Subcutaneous abdominal adipose tissue (tissue), 5 donors: ENCODE measurements around the gene RAP1GAP.

Experiments
- H3K27ac ChIP-seq: one replicate; pipeline ENCODE4 v1.7.0; 2013; ENCODE audit warnings: low read depth, mild to moderate bottlenecking, inconsistent platforms, low read length, moderate library complexity
- H3K27me3 ChIP-seq, 5 donors: one replicate each; pipeline ENCODE4 v1.7.0; 2013; ENCODE audit warnings: low read length in 5 of 5, inconsistent platforms in 1 of 5; ENCODE audit not compliant: control insufficient read depth in 5 of 5, insufficient read depth in 4 of 5
- H3K36me3 ChIP-seq, 5 donors: one replicate each; pipeline ENCODE4 v1.7.0; 2013; ENCODE audit warnings: low read length in 5 of 5; ENCODE audit not compliant: control insufficient read depth in 5 of 5, insufficient read depth in 5 of 5
- H3K4me1 ChIP-seq, 5 donors: one replicate each; pipeline ENCODE4 v1.7.0; 2013; ENCODE audit warnings: low read length in 5 of 5, mild to moderate bottlenecking in 3 of 5, moderate library complexity in 1 of 5; ENCODE audit not compliant: control insufficient read depth in 5 of 5, insufficient read depth in 5 of 5
- H3K4me3 ChIP-seq, 5 donors: one replicate each; pipeline ENCODE4 v1.7.0; 2013; ENCODE audit warnings: low read length in 5 of 5, low read depth in 1 of 5
- H3K9ac ChIP-seq, 5 donors: one replicate each; pipeline ENCODE4 v1.7.0; 2013; ENCODE audit warnings: low read length in 5 of 5, mild to moderate bottlenecking in 4 of 5, moderate library complexity in 3 of 5
- H3K9me3 ChIP-seq, 5 donors: one replicate each; pipeline ENCODE4 v1.7.0; 2013; ENCODE audit warnings: low read length in 5 of 5; ENCODE audit not compliant: control insufficient read depth in 5 of 5
- donor health status: healthy.
- donor health status: healthy.
- donor health status: healthy.
- donor health status: healthy.
- donor health status: healthy.

The RAP1GAP gene

GRCh38 chr1:21601278-21602048, 67.7 kb downstream of the RAP1GAP start:
- no peak overlapping the region for H3K9ac ChIP-seq
- no peaks in the 10 kb centered on the region for H3K36me3 ChIP-seq
- H3K27ac ChIP-seq = no peak overlapping the region
- peaks cover 14 to 49% (median 33%) of the 10 kb centered on the region in 5 donors for H3K27me3 ChIP-seq
- no peak overlapping the region for H3K4me3 ChIP-seq
- no peaks in the 10 kb centered on the region for H3K9me3 ChIP-seq
- H3K4me1 ChIP-seq = peaks cover 0 to 4% (median 0%) of the 10 kb centered on the region in 5 donors

- Histone ChIP-seq H3K36me3 (no peaks in the 10 kb centered on the region), H3K9ac (no peak overlapping the region), H3K4me1 (peaks cover 0 to 2% (median 0%) of the 10 kb centered on the region in 5 donors), H3K27me3 (peaks cover 18 to 68% (median 49%) of the 10 kb centered on the region in 5 donors), H3K27ac (no peak overlapping the region), H3K9me3 (no peaks in the 10 kb centered on the region), H3K4me3 (no peak overlapping the region)
Measured at GRCh38 chr1:21599402-21599801, 69.8 kb downstream of the RAP1GAP start.

- H3K4me3 ChIP-seq = no peak overlapping the region
- H3K27me3 ChIP-seq = peaks cover 18 to 72% (median 50%) of the 10 kb centered on the region in 5 donors
- H3K27ac ChIP-seq = no peak overlapping the region
- no peaks in the 10 kb centered on the region for H3K9me3 ChIP-seq
- H3K36me3 ChIP-seq = no peaks in the 10 kb centered on the region
- peaks cover 0 to 2% (median 0%) of the 10 kb centered on the region in 5 donors for H3K4me1 ChIP-seq
- H3K9ac ChIP-seq = no peak overlapping the region
Measured at GRCh38 chr1:21598904-21599303, 70.3 kb downstream of the RAP1GAP start.

- Histone ChIP-seq H3K27me3 (peaks cover 19 to 73% (median 52%) of the 10 kb centered on the region in 5 donors), H3K36me3 (no peaks in the 10 kb centered on the region), H3K4me1 (peaks cover 0 to 2% (median 0%) of the 10 kb centered on the region in 5 donors), H3K9ac (no peak overlapping the region), H3K27ac (no peak overlapping the region), H3K9me3 (no peaks in the 10 kb centered on the region), H3K4me3 (no peak overlapping the region)
Measured at GRCh38 chr1:21598417-21598816, 70.7 kb downstream of the RAP1GAP start.

GRCh38 chr1:21597753-21598152, 71.4 kb downstream of the RAP1GAP start:
- H3K4me3 ChIP-seq = no peak overlapping the region
- no peak overlapping the region for H3K27ac ChIP-seq
- no peaks in the 10 kb centered on the region for H3K36me3 ChIP-seq
- peaks cover 22 to 73% (median 50%) of the 10 kb centered on the region in 5 donors for H3K27me3 ChIP-seq
- no peak overlapping the region for H3K9ac ChIP-seq
- peaks cover 0 to 2% (median 0%) of the 10 kb centered on the region in 5 donors for H3K4me1 ChIP-seq
- H3K9me3 ChIP-seq = no peaks in the 10 kb centered on the region

GRCh38 chr1:21596628-21597027, 72.5 kb downstream of the RAP1GAP start:
- H3K4me1 ChIP-seq = peaks cover 0 to 2% (median 0%) of the 10 kb centered on the region in 5 donors
- H3K27ac ChIP-seq = no peak overlapping the region
- no peak overlapping the region for H3K9ac ChIP-seq
- no peaks in the 10 kb centered on the region for H3K9me3 ChIP-seq
- H3K4me3 ChIP-seq = no peak overlapping the region
- H3K36me3 ChIP-seq = no peaks in the 10 kb centered on the region
- H3K27me3 ChIP-seq = peaks cover 17 to 70% (median 48%) of the 10 kb centered on the region in 5 donors

- H3K36me3 ChIP-seq = no peaks in the 10 kb centered on the region
- H3K27me3 ChIP-seq = peaks cover 21 to 70% (median 48%) of the 10 kb centered on the region in 5 donors
- no peak overlapping the region for H3K27ac ChIP-seq
- no peak overlapping the region for H3K9ac ChIP-seq
- H3K4me1 ChIP-seq = peaks cover 0 to 2% (median 1%) of the 10 kb centered on the region in 5 donors
- H3K9me3 ChIP-seq = no peaks in the 10 kb centered on the region
- H3K4me3 ChIP-seq = no peak overlapping the region
Measured at GRCh38 chr1:21596174-21596573, 73.0 kb downstream of the RAP1GAP start.

GRCh38 chr1:21594935-21595897, 73.9 kb downstream of the RAP1GAP start:
- Histone ChIP-seq H3K36me3 (no peaks in the 10 kb centered on the region), H3K27ac (no peak overlapping the region), H3K4me3 (no peak overlapping the region), H3K27me3 (peaks cover 23 to 69% (median 46%) of the 10 kb centered on the region in 5 donors), H3K9me3 (no peaks in the 10 kb centered on the region), H3K4me1 (peaks cover 0 to 11% (median 10%) of the 10 kb centered on the region in 5 donors), H3K9ac (no peak overlapping the region)

- peaks cover 21 to 67% (median 39%) of the 10 kb centered on the region in 5 donors for H3K27me3 ChIP-seq
- H3K4me1 ChIP-seq = peaks cover 0 to 15% (median 10%) of the 10 kb centered on the region in 5 donors
- H3K36me3 ChIP-seq = no peaks in the 10 kb centered on the region
- H3K9ac ChIP-seq = no peak overlapping the region
- H3K9me3 ChIP-seq = no peaks in the 10 kb centered on the region
- no peak overlapping the region for H3K27ac ChIP-seq
- no peak overlapping the region for H3K4me3 ChIP-seq
Measured at GRCh38 chr1:21594501-21594900, 74.7 kb downstream of the RAP1GAP start.
